Skeletal muscle tissue (tissue), 4 donors: ENCODE results near the gene RABAC1. TPM values are rescaled to one million over a fixed set of nuclear protein-coding genes. Genes with fewer than 3 reads are reported as not detected.
"Not testable (repeated sequence)": the region's sequence is repeated elsewhere in the genome, so short reads cannot be mapped to it uniquely, and the experiment has no call there.

Experiments used
- H3K27ac ChIP-seq: one replicate; pipeline ENCODE4 v1.7.0; 2013; ENCODE audit warnings: mild to moderate bottlenecking, low read depth, low read length, inconsistent platforms
- H3K27me3 ChIP-seq, 3 donors: one replicate each; pipeline ENCODE4 v1.7.0; 2013; ENCODE audit warnings: low read length in 3 of 3; ENCODE audit not compliant: control insufficient read depth in 3 of 3, insufficient read depth in 3 of 3
- H3K36me3 ChIP-seq, 3 donors: one replicate each; pipeline ENCODE4 v1.7.0; 2013; ENCODE audit warnings: low read length in 3 of 3; ENCODE audit not compliant: control insufficient read depth in 3 of 3, insufficient read depth in 3 of 3
- H3K4me1 ChIP-seq, 3 donors: one replicate each; pipeline ENCODE4 v1.7.0; 2013; ENCODE audit warnings: low read length in 3 of 3, mild to moderate bottlenecking in 3 of 3; ENCODE audit not compliant: control insufficient read depth in 3 of 3, insufficient read depth in 3 of 3
- H3K4me3 ChIP-seq, 3 donors: one replicate each; pipeline ENCODE4 v1.7.0; 2013; ENCODE audit warnings: low read length in 3 of 3
- H3K9ac ChIP-seq, 3 donors: one replicate each; pipeline ENCODE4 v1.7.0; 2013; ENCODE audit warnings: low read length in 3 of 3, mild to moderate bottlenecking in 3 of 3, moderate library complexity in 2 of 3, low read depth in 1 of 3
- H3K9me3 ChIP-seq, 3 donors: one replicate each; pipeline ENCODE4 v1.7.0; 2013; ENCODE audit warnings: low read length in 3 of 3; ENCODE audit not compliant: control insufficient read depth in 3 of 3
- total RNA-seq: library from RNA; depleted of rRNA; stranded (reverse); fragments of >200 nt; gene quantifications from one replicate; pipeline ENCODE4 v1.2.3, GENCODE V29; 2014
- donor health status: Osteomylitis.

Gene RABAC1
- total RNA-seq, 1 donor from 2014 or later, result 85.1 TPM

- Histone ChIP-seq H3K9ac (no peak overlapping the region), H3K9me3 (no peaks in the 10 kb centered on the region), H3K4me1 (peaks cover 0 to 8% (median 3%) of the 10 kb centered on the region in 3 donors), H3K4me3 (no peak overlapping the region), H3K27me3 (peaks cover 66 to 83% (median 72%) of the 10 kb centered on the region in 3 donors), H3K27ac (no peak overlapping the region), H3K36me3 (no peaks in the 10 kb centered on the region)
These were observed 38.2 kb upstream of the RABAC1 start for GRCh38 chr19:41997121-41997850.

DNA sequence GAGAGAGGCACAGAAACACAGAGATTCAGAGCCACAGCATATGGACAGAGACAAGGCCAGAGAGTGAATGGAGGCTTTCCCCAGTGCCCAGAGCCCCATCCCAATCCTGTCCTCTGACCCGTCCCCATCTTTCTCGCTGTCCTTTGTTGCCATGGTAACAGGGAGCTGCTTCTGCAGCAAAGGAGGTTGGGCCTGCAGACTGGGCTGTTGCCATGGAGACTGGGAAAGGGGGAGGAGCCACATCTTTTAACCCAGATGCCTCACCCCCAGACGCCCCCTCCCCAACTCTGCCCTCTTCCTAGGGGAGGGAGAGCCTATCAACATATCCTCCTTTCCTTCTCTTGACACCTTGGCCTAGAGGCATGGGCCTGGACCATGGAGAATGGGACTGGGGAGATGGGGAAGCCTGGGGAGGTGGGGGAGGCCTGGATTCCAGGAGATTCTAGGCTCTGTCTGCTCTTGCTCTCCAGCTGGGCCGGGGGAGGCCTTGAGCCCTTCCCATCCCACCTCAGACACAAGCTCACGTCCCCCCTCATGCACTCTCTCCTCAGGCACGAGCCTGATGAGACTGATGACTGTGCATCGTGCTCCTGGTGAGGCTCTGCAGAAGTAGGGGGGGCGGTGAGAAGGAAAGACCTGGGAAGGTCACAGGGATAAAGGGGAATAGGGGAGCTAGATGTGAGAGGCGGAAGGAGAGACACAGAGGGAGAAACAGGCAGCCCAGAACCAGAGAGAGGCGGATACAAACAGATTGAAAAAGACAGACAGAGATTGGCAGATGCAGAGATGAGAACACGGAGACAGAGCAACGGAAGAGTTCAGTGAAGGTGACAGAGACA lies 37.1 kb upstream of the RABAC1 start:
- Histone ChIP-seq H3K9ac (no peak overlapping the region), H3K36me3 (no peaks in the 10 kb centered on the region), H3K27ac (no peak overlapping the region), H3K9me3 (no peaks in the 10 kb centered on the region), H3K4me3 (no peak overlapping the region), H3K27me3 (peaks cover 66 to 80% (median 77%) of the 10 kb centered on the region in 3 donors), H3K4me1 (peaks cover 0 to 8% (median 3%) of the 10 kb centered on the region in 3 donors)

GRCh38 chr19:41994994-41995958 lies 36.2 kb upstream of the RABAC1 start:
- Histone ChIP-seq H3K9ac (no peak overlapping the region), H3K27me3 (peaks cover 63 to 76% (median 72%) of the 10 kb centered on the region in 3 donors), H3K9me3 (no peaks in the 10 kb centered on the region), H3K27ac (no peak overlapping the region), H3K36me3 (no peaks in the 10 kb centered on the region), H3K4me1 (peaks cover 0 to 8% (median 3%) of the 10 kb centered on the region in 3 donors), H3K4me3 (no peak overlapping the region)

DNA sequence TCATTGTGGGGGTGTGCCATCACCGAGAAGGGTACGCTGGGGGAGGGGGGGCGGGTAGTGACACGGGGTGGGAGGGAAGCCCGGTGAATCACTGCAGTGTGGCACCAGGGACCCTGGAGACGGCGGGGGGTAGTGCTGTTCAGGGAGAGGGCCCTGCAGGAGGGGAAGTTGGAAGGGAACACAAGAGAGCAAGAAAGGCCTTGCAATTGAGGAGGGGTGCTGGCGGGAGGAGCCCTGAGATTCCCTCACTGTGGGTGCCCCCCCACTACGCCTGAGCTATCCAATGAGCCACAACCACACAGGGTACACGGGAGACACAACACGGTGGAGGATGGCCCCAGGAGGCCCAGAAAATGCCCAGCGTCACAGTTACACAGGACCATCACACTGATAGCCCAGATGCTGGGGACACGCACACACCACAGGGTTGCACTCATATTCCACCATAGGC lies 35.4 kb upstream of the RABAC1 start:
- peaks cover 60 to 70% (median 64%) of the 10 kb centered on the region in 3 donors for H3K27me3 ChIP-seq
- H3K9me3 ChIP-seq, result no peaks in the 10 kb centered on the region
- H3K4me1 ChIP-seq, result peaks cover 0 to 8% (median 3%) of the 10 kb centered on the region in 3 donors
- H3K4me3 ChIP-seq, result no peak overlapping the region
- no peak overlapping the region for H3K9ac ChIP-seq
- no peak overlapping the region for H3K27ac ChIP-seq
- H3K36me3 ChIP-seq, result no peaks in the 10 kb centered on the region

GRCh38 chr19:41993612-41994483 lies 34.7 kb upstream of the RABAC1 start, which contains the start of gene ATP1A3:
Gene ATP1A3, minus strand, starts transcription at chr19:41994230. Its CDS starts 154 bp downstream, at chr19:41994076.
- Histone ChIP-seq H3K9ac (no peak within 1 kb of the TSS), H3K36me3 (no peaks in the 10 kb centered on the region), H3K4me1 (peaks cover 0 to 8% (median 3%) of the 10 kb centered on the region in 3 donors), H3K27me3 (peaks cover 58 to 64% (median 59%) of the 10 kb centered on the region in 3 donors), H3K9me3 (no peaks in the 10 kb centered on the region), H3K4me3 (peak within 1 kb of the TSS in 1 of 3 donors; percentile 14), H3K27ac (no peak within 1 kb of the TSS)

DNA sequence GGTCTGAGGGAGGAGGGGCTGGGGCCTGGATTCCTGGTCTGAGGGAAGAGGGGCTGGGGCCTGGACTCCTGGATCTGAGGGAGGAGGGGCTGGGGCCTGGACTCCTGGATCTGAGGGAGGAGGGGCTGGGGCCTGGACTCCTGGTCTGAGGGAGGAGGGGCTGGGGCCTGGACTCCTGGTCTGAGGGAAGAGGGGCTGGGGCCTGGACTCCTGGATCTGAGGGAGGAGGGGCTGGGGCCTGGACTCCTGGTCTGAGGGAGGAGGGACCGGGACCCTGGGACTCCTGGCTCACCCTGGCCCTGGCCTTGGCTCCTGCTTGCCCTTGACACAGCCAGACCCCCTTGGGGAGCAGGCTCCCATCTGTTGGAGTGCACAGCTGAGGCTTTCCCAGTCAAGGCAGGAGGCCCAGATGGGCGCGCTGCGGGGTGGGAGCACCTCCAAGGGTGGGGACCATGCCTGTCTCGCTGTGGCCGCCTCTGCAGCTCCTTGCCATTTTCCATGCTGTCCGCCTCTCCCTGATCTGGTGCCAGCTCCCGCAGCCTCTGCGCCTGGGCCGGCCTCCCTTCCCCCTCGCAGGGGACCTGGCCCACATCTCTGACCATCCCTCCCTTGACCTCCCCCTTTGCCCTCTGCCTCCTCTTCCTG lies 32.9 kb upstream of the RABAC1 start:
- H3K4me3 ChIP-seq, H3K4me1 ChIP-seq, H3K36me3 ChIP-seq, H3K9ac ChIP-seq, H3K9me3 ChIP-seq, H3K27ac ChIP-seq: not testable (repeated sequence)
- H3K27me3 ChIP-seq, result peaks cover 50 to 59% (median 54%) of the 10 kb centered on the region in 3 donors

DNA sequence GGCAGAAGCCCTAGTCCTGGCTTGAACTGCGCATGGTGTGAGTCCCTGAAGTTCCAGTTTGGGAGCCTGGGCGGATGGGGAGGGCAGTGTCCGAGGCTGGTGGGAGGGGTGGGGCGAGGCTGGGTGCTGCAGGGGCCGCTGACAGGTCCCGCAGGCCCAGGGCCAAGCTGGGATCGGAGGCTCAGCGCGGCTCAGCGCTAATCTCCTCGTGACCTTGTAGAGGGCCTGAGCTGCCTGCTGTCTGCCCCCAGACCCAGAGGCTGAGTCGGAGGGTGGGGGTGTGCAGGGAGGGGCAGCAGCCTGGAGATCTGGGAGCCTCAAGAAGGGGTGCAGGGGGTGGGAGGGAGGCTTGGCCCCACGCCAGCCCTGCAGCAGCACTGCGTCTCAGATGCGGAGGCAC lies 31.9 kb upstream of the RABAC1 start:
- Histone ChIP-seq H3K27me3 (peaks cover 43 to 50% (median 49%) of the 10 kb centered on the region in 3 donors), H3K27ac (no peak overlapping the region), H3K9ac (no peak overlapping the region), H3K9me3 (no peaks in the 10 kb centered on the region), H3K36me3 (no peaks in the 10 kb centered on the region), H3K4me3 (no peak overlapping the region), H3K4me1 (peaks cover 0 to 8% (median 3%) of the 10 kb centered on the region in 3 donors)

- Histone ChIP-seq H3K9me3 (no peaks in the 10 kb centered on the region), H3K4me1 (peaks cover 0 to 8% (median 3%) of the 10 kb centered on the region in 3 donors), H3K27ac (no peak overlapping the region), H3K27me3 (peaks cover 39 to 46% (median 44%) of the 10 kb centered on the region in 3 donors), H3K36me3 (no peaks in the 10 kb centered on the region), H3K4me3 (no peak overlapping the region), H3K9ac (no peak overlapping the region)
These were observed 31.5 kb upstream of the RABAC1 start for GRCh38 chr19:41990615-41991014.
